GM19395 (cell line): Measurements from ENCODE around the gene RGS11.
"Not testable (repeated sequence)": the region's sequence is repeated elsewhere in the genome, so short reads cannot be mapped to it uniquely, and the experiment has no call there.

ENCODE experiments used
- ATAC-seq: cut with Tn5 transposase; IDR thresholded peaks from one replicate; pipeline ENCODE4 v1.9.1; 2021; ENCODE audit warnings: mild to moderate bottlenecking, moderate library complexity; ENCODE audit not compliant: unreplicated experiment

RGS11 gene

GRCh38 chr16:280991-281659 lies 5.4 kb upstream of the RGS11 start:
- no peak for ATAC-seq

DNA sequence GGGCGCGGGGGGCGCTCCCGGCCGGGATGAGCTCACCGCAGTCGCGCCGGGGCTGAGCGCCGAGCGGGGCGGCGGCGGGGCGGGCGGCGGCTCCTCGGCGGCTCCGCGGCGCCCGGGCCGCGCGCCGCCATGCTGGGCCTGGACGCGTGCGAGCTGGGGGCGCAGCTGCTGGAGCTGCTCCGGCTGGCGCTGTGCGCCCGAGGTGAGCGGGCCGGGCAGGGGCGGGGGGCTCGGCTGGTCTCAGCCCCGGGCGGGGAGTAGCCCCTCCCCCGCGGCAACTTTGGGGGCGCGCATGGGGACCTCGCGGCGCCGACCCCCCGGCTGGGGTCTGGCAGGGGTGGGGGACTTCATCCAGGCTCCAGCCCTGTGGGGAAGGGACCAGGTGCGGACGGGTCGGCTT lies 4.8 kb upstream of the RGS11 start, which contains the start of gene ARHGDIG:
TSS of gene ARHGDIG (plus strand) at position 40 of the 400 bp plus-strand sequence. CDS start at position 130, 90 bp downstream.
- ATAC-seq: no peak

GRCh38 chr16:280005-280460 lies 4.3 kb upstream of the RGS11 start:
- no peak for ATAC-seq

DNA sequence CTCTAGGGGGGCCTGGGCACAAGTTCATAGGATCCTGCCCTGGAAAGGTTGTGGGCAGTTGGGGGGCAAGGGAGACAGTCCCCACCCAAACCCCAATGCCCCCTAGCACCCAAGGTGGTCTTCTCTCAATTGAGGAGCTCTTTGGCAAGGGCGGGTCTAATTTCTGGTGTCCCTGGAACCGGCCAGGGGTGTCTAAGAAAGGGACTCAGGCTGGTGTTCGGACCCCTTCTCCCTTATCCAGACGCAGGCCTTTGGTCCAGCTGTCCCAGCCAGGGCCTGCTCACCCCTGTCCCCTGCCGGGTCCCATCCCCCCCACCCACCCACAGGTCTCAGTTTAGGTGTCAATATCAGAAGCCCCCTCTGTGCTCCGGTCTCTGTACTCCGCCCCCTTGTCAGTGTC lies 3.8 kb upstream of the RGS11 start:
- ATAC-seq: no peak

GRCh38 chr16:278863-279366 lies 3.2 kb upstream of the RGS11 start:
- ATAC-seq: no peak

GRCh38 chr16:276426-277077 lies 808 bp upstream of the RGS11 start:
- ATAC-seq: no peak

DNA sequence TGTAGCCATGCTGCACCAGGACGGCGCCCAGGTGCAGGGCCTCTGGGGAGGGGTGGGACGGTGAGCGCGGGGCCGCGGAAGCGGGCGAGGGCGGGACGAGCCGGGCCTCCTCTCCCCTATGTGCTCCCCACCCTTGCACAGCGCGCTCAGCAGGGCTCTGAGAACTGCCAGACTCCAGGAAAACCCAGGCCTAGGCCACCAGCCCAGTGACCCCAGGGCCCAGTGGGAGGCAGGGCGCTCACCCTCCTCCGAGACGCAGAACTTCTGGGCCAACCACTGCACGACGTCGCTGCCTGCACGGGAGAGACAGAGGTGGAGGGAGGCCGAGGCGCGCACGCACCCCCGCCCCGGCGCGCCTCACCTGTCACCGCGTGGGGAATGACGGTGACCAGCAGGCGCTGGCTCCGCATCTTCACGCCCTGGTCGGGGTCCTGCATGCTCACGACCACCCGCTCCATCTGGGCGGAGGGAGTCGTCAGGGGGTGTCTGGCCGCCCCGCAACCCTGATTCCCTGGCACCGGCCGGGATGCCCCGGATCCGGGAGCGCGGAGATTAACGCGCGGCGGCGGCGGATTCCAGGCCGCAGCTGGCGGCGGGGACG lies 603 bp downstream of the RGS11 start:
- no peak for ATAC-seq

- no peak for ATAC-seq
Measured at GRCh38 chr16:273547-274421, 2.0 kb downstream of the RGS11 start.

DNA sequence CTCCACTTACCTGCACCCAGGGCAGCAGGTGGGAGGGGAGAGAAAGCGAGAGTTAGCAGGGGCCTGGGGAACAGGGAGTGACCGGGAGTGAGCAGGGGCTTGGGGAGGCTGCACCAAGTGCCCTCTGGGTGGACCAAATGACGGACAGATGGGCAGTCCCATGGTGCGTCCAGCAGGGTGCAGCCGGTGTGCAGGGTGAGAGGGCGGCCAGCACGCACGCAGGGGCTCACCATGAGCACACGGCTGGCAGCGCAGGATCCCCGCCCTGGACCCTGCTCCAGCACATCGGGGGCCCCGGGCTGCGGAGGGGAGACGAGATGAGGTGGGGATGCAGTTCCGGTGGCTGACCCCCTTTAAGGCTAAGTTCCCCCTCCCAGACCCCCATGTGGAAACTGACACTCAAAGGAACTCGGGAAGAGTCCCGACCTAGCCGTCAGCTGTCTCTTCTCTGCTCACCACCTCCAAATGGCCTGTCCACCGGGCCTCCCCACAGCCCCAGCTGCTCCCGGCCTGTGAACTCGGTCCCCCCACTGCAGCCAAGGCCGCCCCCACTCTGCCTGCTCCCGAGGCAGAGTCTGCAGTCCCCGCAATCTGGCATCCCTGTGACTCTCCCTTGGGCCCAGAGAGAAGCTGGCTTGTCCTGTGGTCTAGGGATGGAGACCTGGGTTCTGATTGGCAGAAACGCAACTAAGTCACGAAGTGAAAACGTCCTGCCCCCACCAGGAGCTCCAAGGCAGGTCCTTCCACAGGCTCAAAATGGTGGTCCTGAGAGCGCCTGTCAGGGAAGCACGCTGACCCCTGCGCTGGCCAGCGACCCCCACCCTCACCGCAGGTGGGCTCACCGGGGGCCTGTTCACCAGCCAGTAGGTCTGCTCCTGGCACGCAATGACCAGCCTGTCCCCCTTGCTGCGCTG lies 2.9 kb downstream of the RGS11 start:
- ATAC-seq: no peak

DNA sequence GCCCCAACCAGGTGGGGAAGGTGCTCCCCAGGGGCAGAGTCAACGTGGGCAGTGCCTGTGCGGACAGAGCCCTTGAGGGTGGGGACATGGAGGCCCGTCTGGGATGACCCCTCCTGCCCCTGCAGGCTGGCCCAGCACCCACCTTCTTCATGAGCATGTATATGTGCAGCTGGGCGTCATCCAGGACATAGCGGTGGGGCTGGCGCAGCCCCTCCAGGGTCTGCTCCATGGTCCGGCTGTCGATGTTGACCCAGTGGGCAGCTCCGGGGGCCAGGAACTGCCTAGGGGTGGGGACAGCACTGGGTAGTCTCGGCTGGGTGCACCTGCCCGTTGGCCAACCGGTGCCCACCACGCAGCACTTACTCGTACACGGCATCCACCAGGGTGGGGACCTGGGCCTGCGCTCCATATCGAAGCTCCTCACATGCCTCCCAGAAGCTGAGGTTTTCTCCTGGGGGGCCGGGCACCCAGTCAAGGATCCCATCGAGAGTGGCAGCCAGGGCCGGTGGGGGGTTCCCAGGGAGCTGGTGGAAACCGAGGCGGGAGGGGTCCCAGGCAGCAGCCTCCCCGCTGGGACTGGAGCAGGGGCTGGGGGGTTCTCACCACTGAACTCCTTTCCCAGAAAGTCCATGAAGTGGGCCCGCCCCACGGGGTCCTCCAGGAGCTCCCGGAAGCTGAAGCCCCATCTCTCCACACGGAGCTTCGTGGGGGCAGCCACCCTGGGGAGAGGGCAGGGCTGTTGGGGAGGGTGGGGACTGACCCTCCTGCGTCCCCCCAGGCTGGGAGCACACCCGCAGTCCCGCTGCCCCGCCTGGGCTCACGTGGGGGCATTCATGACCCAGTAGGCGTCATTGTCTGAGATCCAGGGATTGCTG lies 5.1 kb downstream of the RGS11 start:
- no peak for ATAC-seq

GRCh38 chr16:269061-269796 lies 6.5 kb downstream of the RGS11 start:
- no peak for ATAC-seq

- ATAC-seq: no peak
Measured at GRCh38 chr16:268141-269053, 7.3 kb downstream of the RGS11 start.

DNA sequence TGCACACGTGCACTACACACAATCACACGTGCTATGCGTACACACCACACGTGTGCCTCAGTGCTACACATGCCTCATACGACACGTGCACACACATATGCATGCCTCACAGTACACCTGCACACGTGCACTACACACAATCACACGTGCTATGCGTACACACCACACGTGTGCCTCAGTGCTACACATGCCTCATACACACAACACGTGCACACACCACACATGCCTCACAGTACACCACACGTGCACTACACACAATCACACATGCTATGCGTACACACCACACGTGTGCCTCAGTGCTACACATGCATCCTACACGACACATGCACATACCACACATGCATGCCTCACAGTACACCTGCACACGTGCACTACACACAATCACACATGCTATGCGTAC lies 8.2 kb downstream of the RGS11 start:
- ATAC-seq: not testable (repeated sequence)

- no peak for ATAC-seq
Measured at GRCh38 chr16:266258-267164, 9.2 kb downstream of the RGS11 start.

DNA sequence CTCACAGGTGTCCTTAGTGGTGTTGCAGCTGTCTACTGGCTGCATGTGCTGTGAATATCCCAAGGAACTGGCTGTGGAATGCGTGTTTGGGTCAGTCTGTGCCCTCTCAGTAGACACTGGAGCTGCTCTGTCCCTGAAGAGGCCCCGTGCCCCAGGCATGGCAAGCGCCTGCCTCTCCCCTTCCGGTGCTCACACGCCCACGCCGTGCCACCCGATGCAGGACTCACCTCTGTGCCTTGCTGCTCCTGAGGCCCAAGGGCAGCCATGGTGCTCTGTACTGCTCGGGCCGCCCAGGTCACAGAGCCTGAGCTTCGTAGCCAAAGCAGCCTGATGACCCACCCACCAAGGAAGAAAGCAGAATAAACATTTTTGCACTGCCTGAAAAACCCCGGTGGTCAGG lies 10.0 kb downstream of the RGS11 start:
- ATAC-seq: no peak

GRCh38 chr16:265002-265529 lies 10.7 kb downstream of the RGS11 start:
- no peak for ATAC-seq
